H1 (cell line): ENCODE results near the gene TMCC1. TPM values are rescaled to one million over a fixed set of nuclear protein-coding genes. Genes with fewer than 3 reads are reported as not detected.
A peak's percentile ranks its signal among the peaks of the same experiment; 100 is the strongest.

Source experiments
- CTCF ChIA-PET: fragments of 300-600 bp; sonication (Branson Sonifier 250); formaldehyde crosslinking; loops from one replicate; lab custom pipeline; 2021; ENCODE audit not compliant: partially characterized antibody; lab: Charles Lee
- POLR2A ChIA-PET: fragments of 300-600 bp; sonication (Branson Sonifier 250); formaldehyde crosslinking; loops from one replicate; lab custom pipeline; 2021; ENCODE audit warnings: inconsistent platforms; ENCODE audit not compliant: partially characterized antibody; lab: Charles Lee
- DNase-seq, 2 experiments: peaks; one replicate each; pipeline versions ENCODE4 v3.0.0 to v3.0.0-alpha.2; 2010 to 2022; ENCODE audit warnings: low spot score in 2 of 2, low read depth in 1 of 2, mixed read lengths in 1 of 2
- FAIRE-seq: peaks from 2 replicates; lab custom pipeline; 2011; peaks lifted over from hg19 to GRCh38; lab: Jason Lieb, UNC
- H2AFZ ChIP-seq: 2 replicates; pipeline ENCODE4 v1.8.1; 2012; ENCODE audit warnings: low read length, inconsistent platforms
- H2AK5ac ChIP-seq: 2 replicates; pipeline ENCODE4 v1.6.1; 2013; ENCODE audit warnings: low read depth, low read length
- H2BK120ac ChIP-seq: replicated peaks from 2 replicates; pipeline ENCODE3; 2013; ENCODE audit warnings: low read depth, low read length, inconsistent platforms
- H2BK12ac ChIP-seq: 2 replicates; pipeline ENCODE4 v1.6.1; 2013; ENCODE audit warnings: low read depth, low read length
- H2BK15ac ChIP-seq: 2 replicates; pipeline ENCODE4 v1.6.1; 2013; ENCODE audit warnings: low read length
- H2BK20ac ChIP-seq: 2 replicates; pipeline ENCODE4 v1.6.1; 2013; ENCODE audit warnings: low read length
- H2BK5ac ChIP-seq: 2 replicates; pipeline ENCODE4 v1.6.1; 2013; ENCODE audit warnings: low read depth, low read length
- H3K14ac ChIP-seq: 2 replicates; pipeline ENCODE4 v1.6.1; 2013; ENCODE audit warnings: inconsistent platforms; ENCODE audit not compliant: insufficient read length
- H3K18ac ChIP-seq: 2 replicates; pipeline ENCODE4 v1.6.1; 2013; ENCODE audit warnings: low read length; ENCODE audit errors: extremely low read depth
- H3K23ac ChIP-seq: 2 replicates; pipeline ENCODE4 v1.6.1; 2013; ENCODE audit warnings: inconsistent platforms; ENCODE audit not compliant: insufficient read length
- H3K23me2 ChIP-seq: 2 replicates; pipeline ENCODE4 v1.6.1; 2013; ENCODE audit warnings: low read depth, low read length
- H3K27ac ChIP-seq: 2 replicates; pipeline ENCODE4 v1.6.1; 2011; ENCODE audit warnings: low read depth, low read length, inconsistent platforms
- H3K27me3 ChIP-seq, 4 experiments: replicated peaks in 1 of 4; 1 replicate in 1 of 4; 2 replicates in 3 of 4; pipeline versions ENCODE4 v1.6.1 to v1.8.1; 2011 to 2013; ENCODE audit warnings: low read length in 3 of 4, mild to moderate bottlenecking in 3 of 4, inconsistent platforms in 2 of 4, mixed read lengths in 2 of 4, moderate library complexity in 1 of 4; ENCODE audit not compliant: control insufficient read depth in 3 of 4, insufficient read depth in 3 of 4; ENCODE audit errors: extremely low read depth in 1 of 4
- H3K36me3 ChIP-seq, 4 experiments: 2 replicates each; pipeline versions ENCODE4 v1.6.1 to v1.8.1; 2011 to 2013; ENCODE audit warnings: mild to moderate bottlenecking in 4 of 4, low read length in 3 of 4, moderate library complexity in 2 of 4, control low read depth in 1 of 4, inconsistent platforms in 1 of 4; ENCODE audit not compliant: insufficient read depth in 4 of 4, control insufficient read depth in 2 of 4
- H3K4ac ChIP-seq: replicated peaks from 2 replicates; pipeline ENCODE3; 2013; ENCODE audit warnings: low read length, low read depth, mixed read lengths, inconsistent platforms; ENCODE audit not compliant: insufficient read length
- H3K4me1 ChIP-seq, 4 experiments: replicated peaks in 1 of 4; 1 replicate in 1 of 4; 2 replicates in 3 of 4; pipeline versions ENCODE4 v1.6.1 to v1.8.1; 2011 to 2013; ENCODE audit warnings: low read length in 3 of 4, inconsistent platforms in 2 of 4, mixed read lengths in 1 of 4; ENCODE audit not compliant: insufficient read depth in 4 of 4, control insufficient read depth in 3 of 4
- H3K4me2 ChIP-seq, 2 experiments: 2 replicates each; pipeline versions ENCODE4 v1.6.1 to v1.8.1; 2011 to 2013; ENCODE audit warnings: low read depth in 2 of 2, low read length in 2 of 2, control low read depth in 1 of 2, inconsistent platforms in 1 of 2, mild to moderate bottlenecking in 1 of 2; ENCODE audit not compliant: insufficient read depth in 1 of 2
- H3K4me3 ChIP-seq, 4 experiments: fragments of 200-600, 300-600 bp in 1 of 4; sonication (generic), shearing (Covaris generic), sonication (Bioruptor Twin) in 1 of 4; 2 replicates each; pipeline versions ENCODE4 v1.5.1 to v1.8.1; 2011 to 2016; ENCODE audit warnings: low read length in 4 of 4, low read depth in 3 of 4, control low read depth in 2 of 4, inconsistent platforms in 2 of 4, mild to moderate bottlenecking in 2 of 4, mixed read lengths in 1 of 4, moderate library complexity in 1 of 4; ENCODE audit not compliant: insufficient read depth in 2 of 4; ENCODE audit errors: extremely low read depth in 1 of 4
- H3K56ac ChIP-seq: replicated peaks from 2 replicates; pipeline ENCODE3; 2013; ENCODE audit warnings: low read depth, mild to moderate bottlenecking, mixed read lengths, low read length, inconsistent platforms; ENCODE audit not compliant: insufficient read length
- H3K79me1 ChIP-seq: 2 replicates; pipeline ENCODE4 v1.6.1; 2013; ENCODE audit warnings: low read depth, low read length, control low read depth
- H3K79me2 ChIP-seq, 2 experiments: 2 replicates each; pipeline versions ENCODE4 v1.6.1 to v1.8.1; 2012 to 2013; ENCODE audit warnings: low read length in 2 of 2, mild to moderate bottlenecking in 2 of 2, inconsistent platforms in 1 of 2; ENCODE audit not compliant: insufficient read depth in 2 of 2, control insufficient read depth in 1 of 2
- H3K9ac ChIP-seq, 4 experiments: replicated peaks in 1 of 4; 1 replicate in 1 of 4; 2 replicates in 3 of 4; pipeline versions ENCODE4 v1.6.1 to v1.8.1; 2011 to 2013; ENCODE audit warnings: low read depth in 3 of 4, low read length in 3 of 4, control low read depth in 2 of 4, mild to moderate bottlenecking in 2 of 4, moderate library complexity in 2 of 4, inconsistent platforms in 1 of 4; ENCODE audit errors: extremely low read depth in 1 of 4
- H3K9me3 ChIP-seq, 2 experiments: 2 replicates each; pipeline versions ENCODE4 v1.6.1 to v1.8.1; 2012 to 2013; ENCODE audit warnings: mild to moderate bottlenecking in 2 of 2, moderate library complexity in 2 of 2, control low read depth in 1 of 2, inconsistent platforms in 1 of 2, low read depth in 1 of 2, low read length in 1 of 2, mixed read lengths in 1 of 2; ENCODE audit not compliant: insufficient read depth in 2 of 2
- H4K20me1 ChIP-seq, 2 experiments: replicated peaks in 1 of 2; 2 replicates each; pipeline versions ENCODE3 to v1.8.1; 2011 to 2013; ENCODE audit warnings: inconsistent platforms in 2 of 2, low read length in 2 of 2, mild to moderate bottlenecking in 1 of 2; ENCODE audit not compliant: insufficient read depth in 2 of 2, control insufficient read depth in 1 of 2
- H4K5ac ChIP-seq: 2 replicates; pipeline ENCODE4 v1.6.1; 2013; ENCODE audit warnings: low read length, low read depth, mixed read lengths, inconsistent platforms; ENCODE audit not compliant: insufficient read length
- H4K8ac ChIP-seq: 2 replicates; pipeline ENCODE4 v1.8.0; 2013; ENCODE audit warnings: mild to moderate bottlenecking, moderate library complexity, low read length, inconsistent platforms; ENCODE audit not compliant: insufficient read depth; ENCODE audit errors: extremely low read depth
- H4K91ac ChIP-seq: replicated peaks from 2 replicates; pipeline ENCODE3; 2013; ENCODE audit warnings: low read length, mixed read lengths, inconsistent platforms; ENCODE audit not compliant: insufficient read length
- CBX5 ChIP-seq: fragments of 300-800, 300-1000 bp; sonication (generic); IDR thresholded peaks from 2 replicates; pipeline ENCODE4 v1.7.1; 2016; ENCODE audit warnings: antibody characterized with exemption, low read length, low read depth
- CEBPB ChIP-seq: IDR thresholded peaks from 2 replicates; pipeline ENCODE4 v1.6.1; 2012; ENCODE audit warnings: low read depth, low read length
- CHD2 ChIP-seq: IDR thresholded peaks from 2 replicates; pipeline ENCODE4 v1.6.1; 2012; ENCODE audit warnings: low read length, improper control_type of control experiment
- EP300 ChIP-seq, 2 experiments: IDR thresholded peaks; 1 replicate in 1 of 2; 2 replicates in 1 of 2; pipeline ENCODE4 v1.6.1; 2011 to 2012; ENCODE audit warnings: low read depth in 2 of 2, low read length in 2 of 2, mild to moderate bottlenecking in 2 of 2, borderline replicate concordance in 1 of 2, inconsistent platforms in 1 of 2, moderate library complexity in 1 of 2
- FOSL1 ChIP-seq: IDR thresholded peaks from 2 replicates; pipeline ENCODE4 v1.6.1; 2011; ENCODE audit warnings: mild to moderate bottlenecking, low read depth, low read length, moderate library complexity; ENCODE audit not compliant: insufficient read depth
- MAFK ChIP-seq: IDR thresholded peaks from 2 replicates; pipeline ENCODE4 v1.6.1; 2012; ENCODE audit warnings: low read depth, mild to moderate bottlenecking, improper control_type of control experiment, low read length
- NANOG ChIP-seq: IDR thresholded peaks from 2 replicates; pipeline ENCODE4 v1.6.1; 2011; ENCODE audit warnings: low read length, low read depth, mild to moderate bottlenecking, inconsistent platforms; ENCODE audit not compliant: insufficient read depth, poor library complexity, severe bottlenecking
- SP2 ChIP-seq: IDR thresholded peaks from 2 replicates; pipeline ENCODE4 v1.6.1; 2012; ENCODE audit warnings: mild to moderate bottlenecking, low read length, inconsistent platforms
- TEAD4 ChIP-seq: IDR thresholded peaks from 2 replicates; pipeline ENCODE4 v1.6.1; 2012; ENCODE audit warnings: low read depth, low read length, inconsistent platforms, mixed read lengths
- WGBS, 2 experiments: shearing (Covaris generic) in 1 of 2; methylation state at CpG; one replicate each; pipeline versions ENCODE4 v1.1.6 to v1.1.7; 2013 to 2015; ENCODE audit warnings: low lambda C conversion rate in 2 of 2, mixed read lengths in 2 of 2, inconsistent platforms in 1 of 2, low coverage in 1 of 2, missing lambda C conversion rate in 1 of 2; ENCODE audit not compliant: insufficient replicate concordance in 2 of 2, insufficient coverage in 1 of 2, insufficient read length in 1 of 2; ENCODE audit errors: extremely low coverage in 1 of 2, missing lambda C conversion rate in 1 of 2; 5-methylcytosine and 5-hydroxymethylcytosine counted together
- polyA plus RNA-seq, 7 experiments: library from polyadenylated mRNA; depleted of rRNA in 3 of 7; stranded (reverse) in 5 of 7; unstranded in 2 of 7; fragments of >200 nt in 5 of 7; fragments of 200-250 nt in 2 of 7; gene quantifications; 1 replicate in 5 of 7; 2 replicates in 1 of 7; 4 replicates in 1 of 7; pipeline versions ENCODE4 v1.2.1 to v1.2.3, GENCODE V29; 2011 to 2013; ENCODE audit warnings: missing spikeins in 2 of 7, mixed read lengths in 2 of 7
- total RNA-seq: library from RNA; stranded (reverse); fragmentation: NEBNext Ultra II Directional; extraction: Animal tissue kit (Norgen Biotek cat#: 25700); gene quantifications from 2 replicates; pipeline ENCODE4 v1.2.1, GENCODE V29; 2021
- TF ChIP-seq, protein P1 (sequence below), 3 experiments: IDR thresholded peaks; 1 replicate in 2 of 3; 2 replicates in 1 of 3; pipeline versions ENCODE4 v1.5.1 to v1.6.1; 2011; ENCODE audit warnings: low read length in 3 of 3, mild to moderate bottlenecking in 3 of 3, inconsistent platforms in 2 of 3, low read depth in 1 of 3, moderate library complexity in 1 of 3; ENCODE audit not compliant: insufficient read depth in 1 of 3; ENCODE audit errors: control extremely low read depth in 1 of 3

Gene TMCC1
- total and polyA plus RNA-seq, 2 of the 8 experiments (the other 6 are each of a cell fraction or from before 2014, with no cell fraction given): 10.4 to 27.1 TPM

DNA sequence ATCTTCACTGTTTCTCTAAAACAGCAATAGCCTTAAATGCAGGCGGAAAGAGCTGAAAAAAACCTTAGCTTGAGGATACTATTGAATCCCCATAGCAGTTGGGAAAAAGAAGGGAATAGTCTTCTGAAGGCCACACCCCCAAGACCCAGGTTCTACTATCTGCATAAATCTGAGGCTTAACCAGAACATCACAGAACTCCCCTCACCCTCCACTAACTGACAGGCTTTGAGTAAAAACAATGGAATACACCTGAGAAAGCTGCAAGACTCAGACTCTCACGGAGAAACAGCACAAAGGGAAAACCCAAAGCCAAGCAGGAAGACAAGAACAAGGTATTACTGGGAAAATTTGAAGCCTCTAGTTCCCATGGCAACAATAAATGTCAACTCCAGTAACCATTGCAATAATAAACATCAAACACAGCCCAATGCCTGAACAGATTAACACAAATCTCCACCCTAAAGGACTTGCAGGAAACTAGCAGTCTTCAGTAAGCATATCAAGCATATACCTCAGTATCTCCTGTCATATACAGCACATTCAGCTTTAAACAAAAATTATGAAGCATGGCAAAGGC is 56.4 kb downstream of the TMCC1 start:
- Histone ChIP-seq H2AK5ac (no peak overlapping the region), H3K4ac (no peak overlapping the region), H3K27ac (no peak overlapping the region), H3K4me3 (0 out of 8 replicates have a peak overlapping the region, but pooled peaks of 1 of the 4 experiments have one; percentile 2), H4K8ac (no peak overlapping the region), H2BK5ac (no peak overlapping the region), H3K56ac (no peak overlapping the region), H3K18ac (no peak overlapping the region), H3K79me1 (peaks cover 3% of the 10 kb centered on the region; the same call in 1 of the 2 replicates), H2AFZ (no peak overlapping the region), H3K36me3 (0 out of 8 replicates have a peak, but pooled peaks cover 0 to 2% (median 0%) of the 10 kb centered on the region in 4 experiments), H3K4me2 (peak overlapping the region; percentile 26 to 41; a peak in 2 of 4 replicates), H3K27me3 (no peaks in the 10 kb centered on the region), H4K20me1 (no peaks in the 10 kb centered on the region), H3K23me2 (no peaks in the 10 kb centered on the region), H2BK20ac (no peak overlapping the region), H3K79me2 (peaks cover 0 to 17% of the 10 kb centered on the region in 2 experiments; a peak in 1 of 4 replicates), H3K4me1 (peaks cover 0 to 10% (median 6%) of the 10 kb centered on the region in 4 experiments; a peak in 4 of 7 replicates), H2BK15ac (no peak overlapping the region), H4K91ac (no peak overlapping the region), H3K9ac (no peak overlapping the region), H2BK12ac (no peak overlapping the region), H2BK120ac (no peak overlapping the region), H3K9me3 (no peaks in the 10 kb centered on the region), H3K23ac (no peak overlapping the region), H3K14ac (no peak overlapping the region), H4K5ac (no peak overlapping the region)
- ChIA-PET POLR2A (interaction anchor here (1.3 kb wide), 1 partner anchor 10 kb away, joined by 3 read pairs; no protein-coding TSS in a partner anchor), CTCF (interaction anchor here (0.5 to 1.4 kb wide), 8 partner anchors 12 to 209 kb away, joined by 3 to 5 read pairs (median 3); no protein-coding TSS in a partner anchor)
- DNase-seq (no peak), FAIRE-seq (no peak)
- WGBS, 2 experiments: 44% methylated on average over 2 of the region's 2 CpGs; no CpG with 5 or more reads in 1 of the 2 experiments
- TF ChIP-seq, protein P1, sequence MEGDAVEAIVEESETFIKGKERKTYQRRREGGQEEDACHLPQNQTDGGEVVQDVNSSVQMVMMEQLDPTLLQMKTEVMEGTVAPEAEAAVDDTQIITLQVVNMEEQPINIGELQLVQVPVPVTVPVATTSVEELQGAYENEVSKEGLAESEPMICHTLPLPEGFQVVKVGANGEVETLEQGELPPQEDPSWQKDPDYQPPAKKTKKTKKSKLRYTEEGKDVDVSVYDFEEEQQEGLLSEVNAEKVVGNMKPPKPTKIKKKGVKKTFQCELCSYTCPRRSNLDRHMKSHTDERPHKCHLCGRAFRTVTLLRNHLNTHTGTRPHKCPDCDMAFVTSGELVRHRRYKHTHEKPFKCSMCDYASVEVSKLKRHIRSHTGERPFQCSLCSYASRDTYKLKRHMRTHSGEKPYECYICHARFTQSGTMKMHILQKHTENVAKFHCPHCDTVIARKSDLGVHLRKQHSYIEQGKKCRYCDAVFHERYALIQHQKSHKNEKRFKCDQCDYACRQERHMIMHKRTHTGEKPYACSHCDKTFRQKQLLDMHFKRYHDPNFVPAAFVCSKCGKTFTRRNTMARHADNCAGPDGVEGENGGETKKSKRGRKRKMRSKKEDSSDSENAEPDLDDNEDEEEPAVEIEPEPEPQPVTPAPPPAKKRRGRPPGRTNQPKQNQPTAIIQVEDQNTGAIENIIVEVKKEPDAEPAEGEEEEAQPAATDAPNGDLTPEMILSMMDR (IDR thresholded peaks at IDR 0.05; ENCODE audit: control extremely low read depth in 1 of 3, insufficient read depth in 1 of 3, low read depth in 1 of 3, low read length in 3 of 3): no peak
- TF ChIP-seq EP300 (IDR thresholded peaks at IDR 0.05; ENCODE audit: borderline replicate concordance in 1 of 2, low read depth in 2 of 2, low read length in 2 of 2) (no peak), CEBPB (no peak), CHD2 (no peak), CBX5 (no peak), SP2 (no peak), FOSL1 (no peak), MAFK (no peak), NANOG (no peak), TEAD4 (no peak)
